Medulla oblongata (tissue), 1 donor: ENCODE results near the gene UBE2QL1.
A peak's percentile ranks its signal among the peaks of the same experiment; 100 is the strongest.
"Not testable (repeated sequence)": the region's sequence is repeated elsewhere in the genome, so short reads cannot be mapped to it uniquely, and the experiment has no call there.

ENCODE experiments used
- DNase-seq: peaks from one replicate; pipeline ENCODE4 v3.0.0-alpha.2; 2015; ENCODE audit errors: extremely low spot score

The UBE2QL1 gene

GRCh38 chr5:6497262-6497661 is 48.6 kb downstream of the UBE2QL1 start:
- DNase-seq, result no peak

- no peak for DNase-seq
Observed at GRCh38 chr5:6498968-6499367, 50.3 kb downstream of the UBE2QL1 start.

GRCh38 chr5:6501701-6502100 is 53.0 kb downstream of the UBE2QL1 start:
- no peak for DNase-seq

GRCh38 chr5:6502421-6502820 is 53.8 kb downstream of the UBE2QL1 start:
- DNase-seq, result no peak

- DNase-seq, result no peak
Observed at GRCh38 chr5:6503342-6503741, 54.7 kb downstream of the UBE2QL1 start.

GRCh38 chr5:6504677-6505415 is 56.2 kb downstream of the UBE2QL1 start:
- DNase-seq, result no peak

GRCh38 chr5:6505416-6505755 is 56.7 kb downstream of the UBE2QL1 start:
- DNase-seq, result no peak

- DNase-seq, result no peak
Observed at GRCh38 chr5:6505783-6506557, 57.3 kb downstream of the UBE2QL1 start.

GRCh38 chr5:6506611-6507010 is 58.0 kb downstream of the UBE2QL1 start:
- no peak for DNase-seq

GRCh38 chr5:6508931-6509330 is 60.3 kb downstream of the UBE2QL1 start:
- DNase-seq, result no peak

GRCh38 chr5:6510132-6510531 is 61.5 kb downstream of the UBE2QL1 start:
- no peak for DNase-seq

GRCh38 chr5:6510973-6511372 is 62.3 kb downstream of the UBE2QL1 start:
- DNase-seq, result no peak

GRCh38 chr5:6515812-6516211 is 67.2 kb downstream of the UBE2QL1 start:
- not testable (repeated sequence) for DNase-seq

GRCh38 chr5:6516823-6517222 is 68.2 kb downstream of the UBE2QL1 start:
- DNase-seq, result no peak

GRCh38 chr5:6517510-6517909 is 68.9 kb downstream of the UBE2QL1 start:
- no peak for DNase-seq

GRCh38 chr5:6518298-6519057 is 69.8 kb downstream of the UBE2QL1 start:
- DNase-seq, result no peak

- DNase-seq, result no peak
Observed at GRCh38 chr5:6520201-6520600, 71.5 kb downstream of the UBE2QL1 start.

GRCh38 chr5:6522331-6522730 is 73.7 kb downstream of the UBE2QL1 start:
- no peak for DNase-seq

GRCh38 chr5:6522923-6523322 is 74.3 kb downstream of the UBE2QL1 start:
- DNase-seq, result no peak

- DNase-seq, result no peak
Observed at GRCh38 chr5:6525422-6525821, 76.8 kb downstream of the UBE2QL1 start.

GRCh38 chr5:6525910-6526309 is 77.3 kb downstream of the UBE2QL1 start:
- DNase-seq, result peak; percentile 6

- no peak for DNase-seq
Observed at GRCh38 chr5:6527749-6528455, 79.2 kb downstream of the UBE2QL1 start.
